Endothelial cell of umbilical vein (primary cell): ENCODE data around the gene DYNLT1. TPM values are rescaled to one million over a fixed set of nuclear protein-coding genes. Genes with fewer than 3 reads are reported as not detected.

ENCODE experiments used
- BruUV-seq: library from RNA; stranded (reverse); fragments of 400-500 nt; replicated peaks from 2 replicates; lab custom pipeline; 2021; lab: Mats Ljungman, UMichigan
- CTCF ChIA-PET: fragments of 300-600, 350-600 bp; sonication (Branson Sonifier 250); formaldehyde crosslinking; loops from one replicate; lab custom pipeline; 2021; ENCODE audit warnings: antibody characterized with exemption, inconsistent platforms; lab: Charles Lee
- POLR2A ChIA-PET: fragments of 300-600, 350-600 bp; sonication (Branson Sonifier 250); formaldehyde crosslinking; loops from one replicate; lab custom pipeline; 2021; ENCODE audit warnings: antibody characterized with exemption, inconsistent platforms; lab: Charles Lee
- DNase-seq: peaks from one replicate; pipeline ENCODE4 v3.0.0-alpha.2; 2011; ENCODE audit warnings: low read depth, low spot score
- FAIRE-seq: peaks from 2 replicates; lab custom pipeline; 2011; peaks lifted over from hg19 to GRCh38; lab: Jason Lieb, UNC
- H2AFZ ChIP-seq: 2 replicates; pipeline ENCODE4 v1.6.0; 2012; ENCODE audit warnings: low read depth, low read length, control low read depth, inconsistent platforms
- H3K27ac ChIP-seq: 2 replicates; pipeline ENCODE4 v1.5.1; 2011; ENCODE audit warnings: low read depth, mild to moderate bottlenecking, control low read depth, low read length, moderate library complexity; ENCODE audit not compliant: insufficient read depth
- H3K27me3 ChIP-seq, 2 experiments: 2 replicates each; pipeline versions ENCODE4 v1.6.0 to v1.6.1; 2011; ENCODE audit warnings: low read length in 2 of 2, mixed read lengths in 1 of 2; ENCODE audit not compliant: control insufficient read depth in 2 of 2, insufficient read depth in 2 of 2
- H3K36me3 ChIP-seq, 2 experiments: 2 replicates in 1 of 2; 3 replicates in 1 of 2; pipeline ENCODE4 v1.5.1; 2011; ENCODE audit warnings: low read length in 2 of 2, mild to moderate bottlenecking in 1 of 2, moderate library complexity in 1 of 2; ENCODE audit not compliant: control insufficient read depth in 2 of 2, insufficient read depth in 2 of 2; ENCODE audit errors: extremely low read depth in 1 of 2
- H3K4me1 ChIP-seq: 3 replicates; pipeline ENCODE4 v1.5.1; 2011; ENCODE audit warnings: mild to moderate bottlenecking, low read length; ENCODE audit not compliant: control insufficient read depth, insufficient read depth; ENCODE audit errors: extremely low read depth
- H3K4me2 ChIP-seq: 2 replicates; pipeline ENCODE4 v1.6.1; 2011; ENCODE audit warnings: low read length, control low read depth, mixed read lengths; ENCODE audit not compliant: insufficient read depth
- H3K4me3 ChIP-seq, 3 experiments: fragments of 200-600 bp in 1 of 3; sonication (generic), shearing (Covaris generic) in 1 of 3; replicated peaks in 1 of 3; 2 replicates each; pipeline ENCODE4 v1.5.1; 2011 to 2016; ENCODE audit warnings: control low read depth in 3 of 3, low read length in 3 of 3, mild to moderate bottlenecking in 2 of 3, inconsistent platforms in 1 of 3, low read depth in 1 of 3, moderate library complexity in 1 of 3; ENCODE audit not compliant: insufficient read depth in 1 of 3
- H3K79me2 ChIP-seq: 2 replicates; pipeline ENCODE4 v1.6.0; 2012; ENCODE audit warnings: low read length, inconsistent platforms; ENCODE audit not compliant: control insufficient read depth, insufficient read depth
- H3K9ac ChIP-seq: replicated peaks from 2 replicates; pipeline ENCODE3; 2011; ENCODE audit warnings: low read length, control low read depth; ENCODE audit not compliant: insufficient read depth; ENCODE audit errors: extremely low read depth
- H3K9me1 ChIP-seq: replicated peaks from 3 replicates; pipeline ENCODE4 v1.6.0; 2011; ENCODE audit warnings: mild to moderate bottlenecking, low read length; ENCODE audit not compliant: control insufficient read depth, insufficient read depth; ENCODE audit errors: extremely low read depth
- H3K9me3 ChIP-seq: replicated peaks from 2 replicates; pipeline ENCODE4 v1.5.1; 2012; ENCODE audit warnings: low read length, inconsistent platforms; ENCODE audit not compliant: control insufficient read depth, insufficient read depth
- H4K20me1 ChIP-seq: replicated peaks from 2 replicates; pipeline ENCODE3; 2011; ENCODE audit warnings: mild to moderate bottlenecking, low read length; ENCODE audit not compliant: control insufficient read depth, insufficient read depth; ENCODE audit errors: extremely low read depth
- EZH2 ChIP-seq: IDR thresholded peaks from 2 replicates; pipeline ENCODE4 v1.6.1; 2012; ENCODE audit warnings: borderline replicate concordance, low read depth, mild to moderate bottlenecking, moderate library complexity, low read length, inconsistent platforms; ENCODE audit not compliant: severe bottlenecking
- FOS ChIP-seq: IDR thresholded peaks from 2 replicates; pipeline ENCODE4 v1.6.1; 2011; ENCODE audit warnings: mild to moderate bottlenecking, low read length, moderate library complexity, borderline replicate concordance; ENCODE audit not compliant: insufficient read depth
- GATA2 ChIP-seq: IDR thresholded peaks from 2 replicates; pipeline ENCODE4 v1.7.0; 2011; ENCODE audit warnings: low read depth, mild to moderate bottlenecking, moderate library complexity, mixed read lengths, low read length; ENCODE audit not compliant: insufficient read length, insufficient read depth
- JUN ChIP-seq: IDR thresholded peaks from 2 replicates; pipeline ENCODE4 v1.6.1; 2011; ENCODE audit warnings: borderline replicate concordance, low read depth; ENCODE audit not compliant: insufficient read length, insufficient read depth
- MYC ChIP-seq: IDR thresholded peaks from one replicate; pipeline ENCODE4 v1.6.1; 2011; ENCODE audit warnings: mild to moderate bottlenecking, low read depth, low read length
- POLR2A ChIP-seq: IDR thresholded peaks from 2 replicates; pipeline ENCODE4 v1.6.1; 2012; ENCODE audit warnings: low read depth, mild to moderate bottlenecking, control low read depth, low read length
- POLR2AphosphoS5 ChIP-seq: IDR thresholded peaks from 2 replicates; pipeline ENCODE4 v1.6.1; 2012; ENCODE audit warnings: low read depth, mild to moderate bottlenecking, control low read depth, low read length, moderate library complexity; ENCODE audit not compliant: insufficient read depth
- dilution Hi-C: fragments of 300-500 bp; cut with MboI; formaldehyde crosslinking; loops from one replicate; pipeline ENCODE4 v1.15.0; 2019; ENCODE audit warnings: low sequenced_read_pairs; ENCODE audit not compliant: extremely low pct_ligation_motif_present
- intact Hi-C: fragments of 100-400 bp; cut with micrococcal nuclease; formaldehyde crosslinking; loops from one replicate; pipeline ENCODE4 v1.10.0; 2022
- polyA plus RNA-seq, 4 experiments: library from polyadenylated mRNA; depleted of rRNA in 3 of 4; stranded (reverse) in 3 of 4; unstranded in 1 of 4; fragments of >200 nt; gene quantifications; 2 replicates each; pipeline versions ENCODE4 v1.2.1 to v1.2.3, GENCODE V29; 2011 to 2012; ENCODE audit warnings: missing spikeins in 1 of 4
- total RNA-seq: library from RNA; stranded (reverse); gene quantifications from 2 replicates; pipeline ENCODE4 v1.2.3, GENCODE V29; 2021
- TF ChIP-seq, protein P1 (sequence below), 2 donors: IDR thresholded peaks; 1 replicate in 1 of 2; 2 replicates in 1 of 2; pipeline ENCODE4 v1.5.1; 2011; ENCODE audit warnings: low read length in 2 of 2, mild to moderate bottlenecking in 2 of 2, moderate library complexity in 2 of 2, control low read depth in 1 of 2, inconsistent platforms in 1 of 2, low read depth in 1 of 2; ENCODE audit not compliant: insufficient read depth in 1 of 2; ENCODE audit errors: extremely low read depth in 1 of 2
- TF ChIP-seq, protein P2 (sequence below): IDR thresholded peaks from 2 replicates; pipeline ENCODE4 v1.6.1; 2011; ENCODE audit not compliant: insufficient read depth, insufficient read length

The DYNLT1 gene
- total and polyA plus RNA-seq, 2 donors (not counting 3 experiments of a cell fraction or from before 2014, with no cell fraction given) = 162 to 267 TPM

DNA sequence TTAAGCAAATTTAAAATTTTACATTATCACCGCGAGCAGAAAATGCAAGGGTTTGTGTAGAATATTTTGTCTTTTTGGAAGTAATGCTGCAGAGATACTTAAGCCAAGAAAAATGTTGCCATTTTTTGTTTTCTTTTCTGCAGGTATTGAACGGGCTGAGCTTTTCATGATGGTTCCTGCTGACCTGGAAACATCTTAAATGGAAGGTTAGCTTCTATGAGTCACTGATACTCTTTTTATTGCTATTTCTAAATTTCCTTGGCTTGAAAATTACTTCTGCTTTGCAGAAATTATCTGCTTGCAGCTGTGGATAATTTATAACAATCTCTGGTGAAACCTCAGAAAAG, 18.0 kb upstream of the DYNLT1 start:
- DNase-seq = no peak
- intact Hi-C loops (loop anchor here (1.0 kb wide), 1 partner anchor 8 kb away; no protein-coding TSS in a partner anchor), dilution Hi-C loops (no loop called here)
- TF ChIP-seq GATA2 = no peak
- no peak for TF ChIP-seq POLR2A
- TF ChIP-seq POLR2AphosphoS5 = no peak
- no peak for TF ChIP-seq FOS
- TF ChIP-seq, protein P1, sequence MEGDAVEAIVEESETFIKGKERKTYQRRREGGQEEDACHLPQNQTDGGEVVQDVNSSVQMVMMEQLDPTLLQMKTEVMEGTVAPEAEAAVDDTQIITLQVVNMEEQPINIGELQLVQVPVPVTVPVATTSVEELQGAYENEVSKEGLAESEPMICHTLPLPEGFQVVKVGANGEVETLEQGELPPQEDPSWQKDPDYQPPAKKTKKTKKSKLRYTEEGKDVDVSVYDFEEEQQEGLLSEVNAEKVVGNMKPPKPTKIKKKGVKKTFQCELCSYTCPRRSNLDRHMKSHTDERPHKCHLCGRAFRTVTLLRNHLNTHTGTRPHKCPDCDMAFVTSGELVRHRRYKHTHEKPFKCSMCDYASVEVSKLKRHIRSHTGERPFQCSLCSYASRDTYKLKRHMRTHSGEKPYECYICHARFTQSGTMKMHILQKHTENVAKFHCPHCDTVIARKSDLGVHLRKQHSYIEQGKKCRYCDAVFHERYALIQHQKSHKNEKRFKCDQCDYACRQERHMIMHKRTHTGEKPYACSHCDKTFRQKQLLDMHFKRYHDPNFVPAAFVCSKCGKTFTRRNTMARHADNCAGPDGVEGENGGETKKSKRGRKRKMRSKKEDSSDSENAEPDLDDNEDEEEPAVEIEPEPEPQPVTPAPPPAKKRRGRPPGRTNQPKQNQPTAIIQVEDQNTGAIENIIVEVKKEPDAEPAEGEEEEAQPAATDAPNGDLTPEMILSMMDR (IDR thresholded peaks at IDR 0.05; ENCODE audit: extremely low read depth in 1 of 2, insufficient read depth in 1 of 2, low read depth in 1 of 2, low read length in 2 of 2) = no peak
- TF ChIP-seq EZH2 = no peak
- no peak for TF ChIP-seq JUN
- TF ChIP-seq, protein P2, sequence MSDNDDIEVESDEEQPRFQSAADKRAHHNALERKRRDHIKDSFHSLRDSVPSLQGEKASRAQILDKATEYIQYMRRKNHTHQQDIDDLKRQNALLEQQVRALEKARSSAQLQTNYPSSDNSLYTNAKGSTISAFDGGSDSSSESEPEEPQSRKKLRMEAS = no peak
- TF ChIP-seq MYC = no peak
- Histone ChIP-seq H3K4me1 (no peaks in the 10 kb centered on the region), H3K9me1 (no peaks in the 10 kb centered on the region), H3K27me3 (peaks cover 11 to 25% of the 10 kb centered on the region in 2 experiments), H3K4me2 (no peak overlapping the region), H4K20me1 (no peaks in the 10 kb centered on the region), H3K27ac (no peak overlapping the region), H3K4me3 (no peak overlapping the region), H3K9ac (no peak overlapping the region), H2AFZ (no peak overlapping the region), H3K9me3 (no peaks in the 10 kb centered on the region), H3K79me2 (no peaks in the 10 kb centered on the region), H3K36me3 (no peaks in the 10 kb centered on the region)
- BruUV-seq = no TSS peak
- POLR2A ChIA-PET = no interaction called here
- CTCF ChIA-PET = interaction anchor here (1.0 to 6.6 kb wide), 4 partner anchors 9 to 31 kb away, joined by 3 to 77 read pairs (median 25); partner anchors contain the start of gene DYNLT1
- no peak for FAIRE-seq
